OCI-LY7 (cell line): ENCODE measurements around the gene MRPL28. TPM values are rescaled to one million over a fixed set of nuclear protein-coding genes. Genes with fewer than 3 reads are reported as not detected.

Experiments
- BruUV-seq: library from RNA; stranded (reverse); fragments of 400-500 nt; replicated peaks from 2 replicates; lab custom pipeline; 2021; lab: Mats Ljungman, UMichigan
- CTCF ChIA-PET: fragments of 300-600 bp; sonication (Branson Sonifier 250); formaldehyde crosslinking; loops from one replicate; lab custom pipeline; 2022; ENCODE audit warnings: antibody characterized with exemption; ENCODE audit not compliant: unreplicated experiment; lab: Charles Lee
- POLR2A ChIA-PET: fragments of 300-600 bp; sonication (Branson Sonifier 250); formaldehyde crosslinking; loops from one replicate; lab custom pipeline; 2022; ENCODE audit warnings: antibody characterized with exemption; lab: Charles Lee
- DNase-seq: peaks from one replicate; pipeline ENCODE4 v3.0.0-alpha.2; 2015; ENCODE audit warnings: low spot score
- H2AFZ ChIP-seq: fragments of 200-600 bp; sonication (generic), shearing (Covaris generic); 2 replicates; pipeline ENCODE4 v1.6.1; 2014; ENCODE audit warnings: mild to moderate bottlenecking, antibody characterized with exemption, low read length, moderate library complexity
- H3K27ac ChIP-seq: fragments of 200-600 bp; sonication (generic); 2 replicates; pipeline ENCODE4 v1.5.1; 2014; ENCODE audit warnings: mixed run types, low read depth, mild to moderate bottlenecking, moderate library complexity, low read length, inconsistent platforms; ENCODE audit not compliant: poor library complexity, severe bottlenecking
- H3K36me3 ChIP-seq: fragments of 200-600 bp; sonication (generic); 2 replicates; pipeline ENCODE4 v1.6.1; 2014; ENCODE audit warnings: mild to moderate bottlenecking, antibody characterized with exemption, low read length, moderate library complexity, mixed read lengths; ENCODE audit not compliant: insufficient read depth
- H3K4me1 ChIP-seq: fragments of 200-600 bp; sonication (generic); 2 replicates; pipeline ENCODE4 v1.5.1; 2014; ENCODE audit warnings: mild to moderate bottlenecking, low read length; ENCODE audit not compliant: insufficient read depth, poor library complexity, severe bottlenecking
- H3K4me2 ChIP-seq: fragments of 200-600 bp; sonication (generic); 2 replicates; pipeline ENCODE4 v1.6.1; 2014; ENCODE audit warnings: mild to moderate bottlenecking, low read length
- H3K4me3 ChIP-seq: fragments of 200-600 bp; sonication (generic); 2 replicates; pipeline ENCODE4 v1.5.1; 2014; ENCODE audit warnings: mild to moderate bottlenecking, low read depth, low read length; ENCODE audit not compliant: poor library complexity, severe bottlenecking
- H3K79me2 ChIP-seq: fragments of 200-600 bp; sonication (generic); 2 replicates; pipeline ENCODE4 v1.6.1; 2016; ENCODE audit warnings: low read depth, mild to moderate bottlenecking, low read length, moderate library complexity, mixed read lengths; ENCODE audit not compliant: insufficient read depth
- H3K9me2 ChIP-seq: fragments of 200-600 bp; sonication (generic); 2 replicates; pipeline ENCODE4 v1.6.1; 2016; ENCODE audit warnings: mild to moderate bottlenecking, low read length, mixed read lengths; ENCODE audit not compliant: insufficient read depth
- H3K9me3 ChIP-seq: fragments of 200-600 bp; sonication (generic); 2 replicates; pipeline ENCODE4 v1.6.1; 2014; ENCODE audit warnings: mild to moderate bottlenecking, mixed run types, low read length, mixed read lengths
- H4K20me1 ChIP-seq: fragments of 200-600 bp; sonication (generic); 2 replicates; pipeline ENCODE4 v1.6.1; 2014; ENCODE audit warnings: mild to moderate bottlenecking, antibody characterized with exemption, low read length, moderate library complexity, mixed read lengths; ENCODE audit not compliant: insufficient read depth
- EZH2phosphoT487 ChIP-seq: fragments of 200-600 bp; sonication (generic); IDR thresholded peaks from 2 replicates; pipeline ENCODE4 v1.6.1; 2018; ENCODE audit warnings: low read depth, borderline replicate concordance, mild to moderate bottlenecking, mixed run types, antibody characterized with exemption, low read length, moderate library complexity, mixed read lengths
- intact Hi-C: fragments of 100-400 bp; cut with micrococcal nuclease; formaldehyde crosslinking; loops from one replicate; pipeline ENCODE4 v1.10.0; 2022; ENCODE audit not compliant: unreplicated experiment
- total RNA-seq, 2 experiments: library from RNA; depleted of rRNA in 1 of 2; stranded (reverse); fragments of >200 nt in 1 of 2; shearing (Covaris generic) in 1 of 2; gene quantifications; 2 replicates each; pipeline ENCODE4 v1.2.3, GENCODE V29; 2014 to 2022
- TF ChIP-seq, protein P1 (sequence below): fragments of 200-600 bp; sonication (generic); conservative IDR thresholded peaks from 2 replicates; pipeline ENCODE4 v1.5.1; 2014; ENCODE audit warnings: mild to moderate bottlenecking, antibody characterized with exemption, low read length, moderate library complexity, mixed read lengths

MRPL28 gene
- total RNA-seq, 2 experiments from 2014 or later = 84.6 to 113 TPM

DNA sequence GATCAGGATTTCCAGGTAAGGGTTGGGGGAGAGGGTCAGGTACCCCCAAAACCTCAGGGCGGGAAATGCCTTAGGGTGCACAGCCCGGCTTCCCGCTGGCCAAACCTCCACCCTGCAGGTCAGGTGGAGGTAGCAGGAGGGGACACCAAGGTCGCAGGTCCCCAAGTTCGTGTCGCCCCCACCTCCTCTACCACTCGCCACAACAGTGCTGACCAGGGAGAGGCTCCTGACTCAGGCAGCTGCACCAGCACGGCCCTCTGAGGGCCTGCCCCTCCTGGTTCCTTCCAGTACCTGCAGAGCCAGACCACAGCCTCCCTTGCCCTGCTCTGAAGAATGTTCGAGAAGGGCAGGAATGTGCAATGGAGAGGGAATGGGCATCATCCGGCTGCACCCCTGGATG is 3.9 kb downstream of the MRPL28 start:
- Histone ChIP-seq H3K36me3 (peaks cover 30% of the 10 kb centered on the region), H3K4me3 (no peak overlapping the region), H3K27ac (no peak overlapping the region), H3K79me2 (no peaks in the 10 kb centered on the region), H2AFZ (no peak overlapping the region), H3K4me2 (no peak overlapping the region), H4K20me1 (no peaks in the 10 kb centered on the region), H3K4me1 (peaks cover 12% of the 10 kb centered on the region), H3K9me2 (no peaks in the 10 kb centered on the region), H3K9me3 (no peaks in the 10 kb centered on the region)
- CTCF ChIA-PET = no interaction called here
- BruUV-seq = no TSS peak
- no peak for TF ChIP-seq EZH2phosphoT487
- TF ChIP-seq, protein P1, sequence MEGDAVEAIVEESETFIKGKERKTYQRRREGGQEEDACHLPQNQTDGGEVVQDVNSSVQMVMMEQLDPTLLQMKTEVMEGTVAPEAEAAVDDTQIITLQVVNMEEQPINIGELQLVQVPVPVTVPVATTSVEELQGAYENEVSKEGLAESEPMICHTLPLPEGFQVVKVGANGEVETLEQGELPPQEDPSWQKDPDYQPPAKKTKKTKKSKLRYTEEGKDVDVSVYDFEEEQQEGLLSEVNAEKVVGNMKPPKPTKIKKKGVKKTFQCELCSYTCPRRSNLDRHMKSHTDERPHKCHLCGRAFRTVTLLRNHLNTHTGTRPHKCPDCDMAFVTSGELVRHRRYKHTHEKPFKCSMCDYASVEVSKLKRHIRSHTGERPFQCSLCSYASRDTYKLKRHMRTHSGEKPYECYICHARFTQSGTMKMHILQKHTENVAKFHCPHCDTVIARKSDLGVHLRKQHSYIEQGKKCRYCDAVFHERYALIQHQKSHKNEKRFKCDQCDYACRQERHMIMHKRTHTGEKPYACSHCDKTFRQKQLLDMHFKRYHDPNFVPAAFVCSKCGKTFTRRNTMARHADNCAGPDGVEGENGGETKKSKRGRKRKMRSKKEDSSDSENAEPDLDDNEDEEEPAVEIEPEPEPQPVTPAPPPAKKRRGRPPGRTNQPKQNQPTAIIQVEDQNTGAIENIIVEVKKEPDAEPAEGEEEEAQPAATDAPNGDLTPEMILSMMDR = no peak
- no peak for DNase-seq
- POLR2A ChIA-PET = no interaction called here
- intact Hi-C loops = no loop called here

DNA sequence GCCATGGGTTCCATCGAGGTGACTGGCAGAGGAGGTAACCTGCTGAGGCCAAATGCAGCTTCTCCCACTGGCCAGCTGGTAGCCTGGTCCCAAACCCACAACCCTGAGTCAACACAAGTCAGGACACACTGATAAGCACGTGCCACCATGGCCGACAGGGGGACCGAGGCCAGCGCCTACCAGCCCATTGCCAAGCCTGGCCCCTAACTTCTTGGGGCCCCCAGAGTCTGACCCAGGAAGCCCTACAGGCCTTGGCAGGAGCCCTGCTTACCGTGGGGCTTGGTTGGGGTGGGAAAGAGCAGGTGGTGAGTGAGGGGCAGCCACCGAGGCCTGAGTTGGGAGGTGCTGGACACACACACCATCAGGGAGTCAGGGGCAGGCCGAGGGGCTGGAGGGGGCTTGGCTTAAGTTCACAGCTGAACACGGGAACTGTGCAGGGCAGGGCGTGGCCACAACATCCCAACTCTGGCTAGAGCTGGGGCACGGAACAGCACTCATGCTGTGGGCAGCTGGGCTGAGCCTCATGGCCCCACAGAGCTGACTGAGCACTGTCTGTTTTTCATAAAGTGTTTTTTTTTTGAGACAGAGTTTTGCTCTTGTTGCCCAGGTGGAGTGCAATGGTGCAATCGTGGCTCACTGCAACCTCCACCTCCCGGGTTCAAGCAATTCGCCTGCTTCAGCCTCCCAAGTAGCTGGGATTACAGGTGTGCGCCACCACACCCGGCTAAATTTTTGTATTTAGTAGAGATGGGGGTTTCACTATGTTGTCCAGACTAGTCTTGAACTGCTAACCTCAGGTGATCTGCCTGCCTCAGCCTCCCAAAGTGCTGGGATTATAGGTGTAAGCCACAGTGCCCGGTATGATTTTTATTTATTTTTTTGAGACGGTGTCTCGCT is 5.5 kb downstream of the MRPL28 start:
- Histone ChIP-seq H3K4me2 (no peak overlapping the region), H3K27ac (no peak overlapping the region), H4K20me1 (no peaks in the 10 kb centered on the region), H3K36me3 (peaks cover 29% of the 10 kb centered on the region), H3K9me2 (no peaks in the 10 kb centered on the region), H3K4me3 (no peak overlapping the region), H3K9me3 (no peaks in the 10 kb centered on the region), H3K79me2 (no peaks in the 10 kb centered on the region), H3K4me1 (peaks cover 2% of the 10 kb centered on the region), H2AFZ (no peak overlapping the region)
- POLR2A ChIA-PET = no interaction called here
- no peak for DNase-seq
- intact Hi-C loops = no loop called here
- no TSS peak for BruUV-seq
- TF ChIP-seq EZH2phosphoT487 = no peak
- TF ChIP-seq, protein P1 = no peak
- CTCF ChIA-PET = no interaction called here
